Measurements from ENCODE around the gene RPEL1. TPM values are rescaled to one million over a fixed set of nuclear protein-coding genes. Genes with fewer than 3 reads are reported as not detected.
"Not testable (repeated sequence)": the region's sequence is repeated elsewhere in the genome, so short reads cannot be mapped to it uniquely, and the experiment has no call there.

The RPEL1 gene
- total and polyA plus RNA-seq, 2 of the 8 experiments (the other 6 are each of a cell fraction or from before 2014, with no cell fraction given): 0.12 TPM; not detected in 1

GRCh38 chr10:103204353-103205255 lies 41.1 kb upstream of the RPEL1 start (continued):
- 0 out of 2 replicates have a peak, but pooled peaks have one; percentile 77 for TF ChIP-seq TCF12 (IDR thresholded peaks at IDR 0.05; ENCODE audit: low read depth, low read length)
- TF ChIP-seq RAD21 (IDR thresholded peaks at IDR 0.05 in 1 of 2, conservative IDR thresholded peaks at IDR 0.05 in 1 of 2; ENCODE audit: low read depth in 2 of 2, low read length in 2 of 2): no peak
- TF ChIP-seq KDM5A (IDR thresholded peaks at IDR 0.05; ENCODE audit: low read length): no peak
- peak in 1 of 2 experiments; percentile 96; a peak in 2 of 3 replicates for TF ChIP-seq EP300 (IDR thresholded peaks at IDR 0.05; ENCODE audit: borderline replicate concordance in 1 of 2, low read depth in 2 of 2, low read length in 2 of 2)
- peak; percentile 66 for TF ChIP-seq CEBPB (IDR thresholded peaks at IDR 0.05; ENCODE audit: low read depth, low read length)

DNA sequence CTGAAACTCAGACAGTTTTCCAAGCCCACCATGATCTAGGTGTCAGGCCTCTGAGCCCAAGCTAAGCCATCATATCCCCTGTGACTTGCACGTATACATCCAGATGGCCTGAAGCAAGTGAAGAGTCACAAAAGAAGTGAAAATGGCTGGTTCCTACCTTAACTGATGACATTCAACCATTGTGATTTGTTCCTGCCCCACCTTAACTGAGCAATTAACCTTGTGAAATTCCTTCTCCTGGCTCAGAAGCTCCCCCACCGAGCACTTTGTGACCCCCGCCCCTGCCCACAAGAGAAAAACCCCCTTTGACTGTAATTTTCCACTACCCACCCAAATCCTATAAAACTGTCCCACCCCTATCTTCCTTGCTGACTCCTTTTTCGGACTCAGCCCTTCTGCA lies 40.3 kb upstream of the RPEL1 start:
- peak overlapping the region; percentile 52 for H3K56ac ChIP-seq (replicated peaks; ENCODE audit: insufficient read length, low read depth, low read length)
- peak overlapping the region; percentile 50 to 54; a peak in 3 of 4 replicates for H3K4me2 ChIP-seq (ENCODE audit: insufficient read depth in 1 of 2, low read depth in 2 of 2, low read length in 2 of 2)
- CTCF ChIA-PET (ENCODE audit: partially characterized antibody): interaction anchor here (1.2 to 2.9 kb wide), 2 partner anchors 34 to 39 kb away, joined by 4 to 9 read pairs; no protein-coding TSS in a partner anchor
- H3K14ac ChIP-seq (ENCODE audit: insufficient read length); H3K79me1 ChIP-seq (ENCODE audit: low read depth, low read length); POLR2A ChIA-PET (ENCODE audit: partially characterized antibody); H3K23ac ChIP-seq (ENCODE audit: insufficient read length); H4K8ac ChIP-seq (ENCODE audit: extremely low read depth, insufficient read depth, low read length); H2BK15ac ChIP-seq (ENCODE audit: low read length); H3K9me3 ChIP-seq (ENCODE audit: insufficient read depth in 2 of 2, low read depth in 1 of 2, low read length in 1 of 2); DNase-seq (ENCODE audit: low read depth in 1 of 2, low spot score in 2 of 2); H3K36me3 ChIP-seq (ENCODE audit: control insufficient read depth in 2 of 4, insufficient read depth in 4 of 4, low read length in 3 of 4); FAIRE-seq; H2AFZ ChIP-seq (ENCODE audit: low read length); H4K20me1 ChIP-seq (replicated peaks in 1 of 2; ENCODE audit: control insufficient read depth in 1 of 2, insufficient read depth in 2 of 2, low read length in 2 of 2); H3K27me3 ChIP-seq (replicated peaks in 1 of 4; ENCODE audit: control insufficient read depth in 3 of 4, extremely low read depth in 1 of 4, insufficient read depth in 3 of 4, low read length in 3 of 4); H3K23me2 ChIP-seq (ENCODE audit: low read depth, low read length); H3K79me2 ChIP-seq (ENCODE audit: control insufficient read depth in 1 of 2, insufficient read depth in 2 of 2, low read length in 2 of 2): not testable (repeated sequence)
- H3K9ac ChIP-seq (replicated peaks in 1 of 4; ENCODE audit: extremely low read depth in 1 of 4, low read depth in 3 of 4, low read length in 3 of 4): peak overlapping the region in 2 of 4 experiments; percentile 25 to 31; a peak in 3 of 7 replicates
- H4K91ac ChIP-seq (replicated peaks; ENCODE audit: insufficient read length, low read length): peak overlapping the region; percentile 78
- peak overlapping the region; percentile 87 for H3K27ac ChIP-seq (ENCODE audit: low read depth, low read length)
- H2BK120ac ChIP-seq (replicated peaks; ENCODE audit: low read depth, low read length): peak overlapping the region; percentile 71
- H3K4ac ChIP-seq (replicated peaks; ENCODE audit: insufficient read length, low read depth, low read length): peak overlapping the region; percentile 46
- peak overlapping the region; percentile 99 for H2BK5ac ChIP-seq (ENCODE audit: low read depth, low read length)
- peaks cover 3 to 14% (median 8%) of the 10 kb centered on the region in 4 experiments; a peak in 5 of 7 replicates for H3K4me1 ChIP-seq (replicated peaks in 1 of 4; ENCODE audit: control insufficient read depth in 3 of 4, insufficient read depth in 4 of 4, low read length in 3 of 4)
- peak overlapping the region; percentile 91; the same call in 1 of the 2 replicates for H3K18ac ChIP-seq (ENCODE audit: extremely low read depth, low read length)
- H2BK12ac ChIP-seq (ENCODE audit: low read depth, low read length): peak overlapping the region; percentile 100
- peak overlapping the region; percentile 97 for H2BK20ac ChIP-seq (ENCODE audit: low read length)
- H2AK5ac ChIP-seq (ENCODE audit: low read depth, low read length): peak overlapping the region; percentile 99; the same call in 1 of the 2 replicates
- H3K4me3 ChIP-seq (ENCODE audit: extremely low read depth in 1 of 4, insufficient read depth in 2 of 4, low read depth in 3 of 4, low read length in 4 of 4): peak overlapping the region in 1 of 4 experiments; percentile 39; a peak in 1 of 8 replicates
- WGBS, 2 experiments (ENCODE audit: extremely low coverage in 1 of 2, insufficient coverage in 1 of 2, insufficient read length in 1 of 2, insufficient replicate concordance in 2 of 2, low coverage in 1 of 2, low lambda C conversion rate in 2 of 2, missing lambda C conversion rate in 1 of 2): 52% methylated on average over 4 of the region's 4 CpGs; no CpG with 5 or more reads in 1 of the 2 experiments
- H4K5ac ChIP-seq (ENCODE audit: insufficient read length, low read depth, low read length): peak overlapping the region; percentile 32
